Activated gamma-delta T cell treated with anti-CD3 and anti-CD28 coated beads, Interleukin-2, amount 50 U/mL, for 16 hours (primary cell): ENCODE data around the gene DENND1B.
"Not testable (repeated sequence)": the region's sequence is repeated elsewhere in the genome, so short reads cannot be mapped to it uniquely, and the experiment has no call there.

ENCODE experiments used
- DNase-seq: peaks from one replicate; pipeline ENCODE4 v3.0.0-alpha.2; 2020; ENCODE audit warnings: low read depth

DENND1B gene

DNA sequence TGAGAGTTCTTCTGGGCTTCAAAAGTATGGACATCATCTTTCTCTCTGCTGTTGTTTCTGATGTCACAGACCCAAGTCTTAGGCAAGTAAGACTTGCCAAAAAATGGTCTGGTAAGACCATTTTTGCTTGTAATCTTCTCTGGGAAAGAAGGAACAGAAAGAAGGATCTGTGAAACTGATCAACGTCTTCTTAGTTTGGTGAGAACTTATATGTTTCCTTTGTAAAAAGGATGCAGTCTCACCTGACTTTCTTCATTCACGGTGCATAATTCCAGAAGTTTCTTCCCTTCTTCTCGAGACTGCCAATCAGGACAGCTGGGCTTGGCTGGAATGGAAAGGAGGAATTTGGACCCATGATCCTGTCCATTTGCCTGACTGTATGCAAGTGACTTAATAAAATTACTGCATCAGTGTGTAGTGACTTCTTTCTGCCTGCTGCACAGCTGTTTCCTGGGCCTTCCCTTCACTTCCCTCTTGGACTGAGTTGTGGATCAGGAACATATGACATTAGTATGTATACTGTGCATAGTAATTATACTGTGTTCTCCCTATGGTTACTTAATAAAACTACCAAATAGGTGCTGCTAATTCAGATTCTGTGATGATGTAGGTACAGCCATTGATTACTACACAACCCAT, 7.6 kb upstream of the DENND1B start:
- DNase-seq, result no peak

DNA sequence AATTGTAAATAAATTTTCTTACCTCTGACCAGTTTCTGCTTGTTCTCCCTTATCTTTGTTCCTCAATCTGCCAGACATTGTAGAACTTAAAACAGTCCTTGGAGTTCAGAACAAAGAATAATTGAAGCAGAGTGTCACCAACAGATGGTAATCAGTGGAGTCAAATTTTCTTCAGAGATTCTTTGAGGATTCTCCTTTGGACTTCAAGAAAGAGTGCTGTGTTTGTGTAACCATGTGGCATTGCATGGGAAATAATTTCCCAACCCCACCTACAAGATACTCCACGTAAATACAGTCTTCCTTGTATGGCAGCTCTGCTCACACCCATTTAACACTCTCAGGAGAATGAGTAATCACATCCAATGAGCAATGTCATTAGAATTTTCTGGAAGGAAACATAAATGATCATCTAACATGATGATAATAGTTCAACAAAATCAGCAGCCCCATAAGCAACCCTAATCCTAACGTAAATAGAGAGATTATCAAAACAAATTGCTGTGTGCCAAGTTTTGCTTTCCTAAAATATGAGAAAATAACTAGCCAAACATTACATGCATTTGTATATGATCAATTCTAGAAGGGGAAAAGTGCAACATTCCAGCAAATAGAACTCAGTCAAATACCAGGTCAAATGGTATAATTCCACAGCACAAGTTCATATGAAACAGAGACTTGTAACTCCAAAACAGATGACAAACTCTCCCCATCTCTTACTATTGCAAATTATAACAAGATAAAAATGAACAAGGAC, 6.9 kb upstream of the DENND1B start:
- no peak for DNase-seq

DNA sequence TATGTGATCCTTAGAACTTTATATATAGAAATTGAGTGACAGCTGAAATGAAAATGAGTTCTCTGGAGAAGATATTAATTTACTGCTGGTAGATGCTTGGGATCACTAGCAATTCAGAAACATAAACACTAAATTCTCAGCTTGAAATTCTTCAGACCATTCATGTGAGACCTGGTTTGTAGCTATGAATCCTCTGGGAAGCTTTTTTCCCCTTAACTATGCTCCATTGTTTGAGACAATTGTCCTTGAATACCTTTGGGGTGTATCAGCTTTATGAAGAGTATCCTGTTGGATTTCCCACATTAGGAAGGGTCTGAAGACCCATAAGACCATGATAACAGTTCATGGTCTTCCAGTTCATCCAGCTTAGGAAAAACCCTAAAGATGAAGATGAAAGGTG, 4.6 kb upstream of the DENND1B start:
- no peak for DNase-seq

DNA sequence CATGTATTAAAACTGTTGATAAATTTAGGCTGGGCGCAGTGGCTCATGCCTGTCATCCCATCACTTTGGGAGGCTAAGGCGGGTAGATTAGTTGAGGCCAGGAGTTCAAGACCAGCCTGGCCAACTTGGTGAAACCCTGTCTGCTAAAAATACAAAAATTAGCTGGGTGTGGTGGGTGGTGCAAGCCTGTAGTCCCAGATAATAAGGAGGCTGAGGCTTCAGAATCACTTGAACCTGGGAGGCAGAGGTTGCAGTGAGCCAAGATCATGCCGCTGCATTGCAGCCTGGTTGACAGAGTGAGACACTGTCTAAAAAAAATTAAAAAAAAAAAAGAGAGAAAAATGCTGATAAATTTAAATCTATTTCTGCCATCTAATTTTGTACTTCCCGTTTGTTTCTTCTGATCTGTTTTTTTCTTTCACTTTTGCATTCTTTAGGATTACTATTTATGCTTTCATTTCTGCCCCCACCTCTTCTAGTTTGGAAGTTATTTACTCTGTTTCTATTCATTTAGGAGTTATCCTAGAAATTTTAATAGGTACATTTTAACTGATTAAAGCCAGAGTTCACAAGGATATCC, 3.2 kb upstream of the DENND1B start:
- no peak for DNase-seq

DNA sequence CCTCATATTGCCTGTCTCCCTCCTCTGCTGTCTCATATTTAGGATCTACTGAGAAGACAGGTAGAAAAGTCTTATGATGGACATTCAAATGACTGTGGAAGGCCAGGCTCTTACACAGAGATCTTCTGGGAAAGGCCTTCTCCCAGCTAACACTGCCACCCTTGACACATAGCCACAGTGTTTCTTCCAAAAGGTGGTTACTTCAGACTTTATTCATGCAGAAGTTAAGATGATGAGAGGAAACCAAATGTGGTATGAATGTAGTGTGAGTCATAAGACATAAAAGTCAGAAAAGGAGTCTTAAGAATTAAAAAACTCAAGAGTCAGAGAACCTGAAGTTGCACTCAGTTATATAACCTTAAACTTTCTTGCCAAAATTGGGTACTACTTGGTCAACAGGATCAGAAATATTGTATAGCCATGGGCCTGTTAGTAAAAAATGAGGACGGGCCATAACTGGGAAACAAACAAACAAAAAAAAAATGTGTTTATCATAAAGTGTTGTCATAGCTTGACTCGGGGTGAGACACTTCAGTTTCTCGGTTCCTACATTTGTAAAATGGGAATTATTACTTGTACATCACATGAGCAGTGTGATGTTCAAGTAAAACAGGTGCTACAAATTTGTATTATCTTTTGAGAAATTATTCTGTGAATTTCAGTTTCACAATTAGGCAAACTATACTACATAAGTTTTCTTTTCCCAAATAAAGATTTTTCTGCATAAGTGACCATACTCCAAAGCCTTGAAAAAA, 1.2 kb upstream of the DENND1B start:
- DNase-seq, result peak; percentile 17

DNA sequence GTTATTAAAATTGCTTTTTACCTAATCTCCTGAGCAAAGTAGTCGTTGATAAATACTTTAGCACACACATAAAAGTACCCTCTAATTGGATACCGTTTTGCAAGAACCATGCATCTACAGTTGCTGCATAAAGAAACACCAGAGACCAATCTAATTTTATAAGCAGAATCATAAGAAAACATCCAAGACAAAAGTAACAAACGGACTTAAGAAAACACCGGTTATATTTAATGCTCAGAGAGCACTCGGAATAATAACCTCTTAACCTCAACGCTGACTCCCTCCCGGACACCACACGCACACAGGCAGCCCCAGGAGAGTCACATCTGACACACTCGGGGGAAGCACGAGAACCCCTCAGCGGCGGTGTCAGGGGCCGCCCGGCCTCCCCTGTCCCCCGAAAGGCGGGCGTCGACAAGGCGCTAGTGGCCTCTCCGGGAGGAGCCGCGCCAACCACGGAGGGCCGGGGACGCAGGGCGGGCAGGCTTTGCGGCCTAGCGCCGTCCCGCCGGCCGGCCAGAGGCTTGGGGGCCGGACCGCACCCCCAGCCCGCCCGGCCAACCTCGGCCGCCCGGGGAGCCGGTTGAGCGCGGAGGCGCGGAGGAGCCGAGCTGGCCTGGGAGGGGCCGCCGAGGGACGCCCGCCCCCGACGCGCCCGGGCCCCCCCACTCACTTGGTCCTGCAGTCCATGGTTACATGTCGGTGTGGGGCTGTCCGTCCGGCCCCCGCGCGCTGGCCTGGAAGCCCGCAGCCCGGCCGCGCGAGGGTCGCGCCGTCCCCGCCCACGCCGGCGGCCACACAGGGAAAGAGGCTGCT, 606 bp downstream of the DENND1B start:
- DNase-seq, result peak; percentile 51

DNA sequence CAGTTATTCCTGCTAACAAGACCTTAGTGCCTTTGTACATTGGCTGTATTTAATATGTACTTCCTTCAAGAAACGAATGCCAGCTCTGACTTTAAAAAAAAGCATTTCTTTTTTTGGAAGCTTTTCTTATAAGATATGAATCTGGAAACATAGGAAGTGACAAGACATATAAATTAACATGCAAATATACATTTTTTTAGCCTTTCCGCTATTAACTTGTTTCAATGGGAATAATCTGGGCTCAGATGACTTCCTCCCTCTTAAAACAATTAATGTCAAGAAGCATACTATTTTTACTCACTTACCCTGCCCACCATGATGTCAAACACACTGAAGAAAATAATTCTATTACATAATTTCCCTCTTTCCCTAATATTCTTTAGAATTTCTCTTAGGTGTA, 1.4 kb downstream of the DENND1B start:
- DNase-seq, result no peak

DNA sequence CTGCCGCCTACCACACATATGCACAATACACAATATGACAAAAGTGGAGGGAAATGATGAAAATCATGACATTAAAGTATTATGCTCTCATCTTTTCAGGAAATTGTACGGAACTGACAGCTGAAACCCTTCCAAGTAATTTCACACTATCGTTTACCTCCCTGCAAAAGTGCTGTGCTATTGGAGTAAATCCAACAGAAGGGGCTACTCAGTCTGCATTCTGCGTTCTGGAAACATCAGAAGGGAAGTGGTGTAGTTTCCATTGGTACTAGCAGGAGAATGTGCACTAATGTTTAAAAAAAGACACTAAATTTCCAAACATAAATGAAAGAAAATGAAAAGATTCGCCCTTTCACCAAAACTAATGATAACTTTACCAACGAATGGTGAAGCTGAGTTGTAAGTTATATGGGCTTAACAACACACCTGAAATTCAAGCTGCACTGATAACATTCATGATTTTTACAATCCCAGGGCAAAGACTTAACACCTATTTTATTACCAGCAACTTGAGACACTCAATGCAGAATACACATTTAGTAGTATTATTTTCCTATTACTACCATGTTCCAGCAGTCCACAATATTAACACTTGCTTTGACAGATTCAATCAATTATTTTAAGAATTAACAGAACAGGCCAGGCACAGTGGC, 3.2 kb downstream of the DENND1B start:
- DNase-seq, result no peak

DNA sequence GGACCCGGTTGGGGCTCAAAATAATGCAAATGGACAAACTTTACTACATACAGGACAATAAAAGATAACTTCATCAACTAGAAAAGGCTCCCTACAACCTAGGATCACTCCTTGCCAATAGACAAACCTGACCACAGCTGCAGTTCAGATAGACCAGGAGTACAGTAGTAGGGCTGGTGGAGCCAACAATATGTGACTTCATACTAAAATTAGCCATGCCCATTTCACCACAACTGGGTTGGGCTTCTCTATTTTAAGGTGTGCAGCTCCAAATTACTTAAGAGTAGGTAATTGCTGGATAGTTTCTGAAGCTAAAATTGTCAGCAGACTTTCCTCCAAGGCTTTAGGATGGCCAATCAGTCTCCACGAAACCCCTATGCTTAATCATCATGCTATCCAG, 3.9 kb downstream of the DENND1B start:
- no peak for DNase-seq

DNA sequence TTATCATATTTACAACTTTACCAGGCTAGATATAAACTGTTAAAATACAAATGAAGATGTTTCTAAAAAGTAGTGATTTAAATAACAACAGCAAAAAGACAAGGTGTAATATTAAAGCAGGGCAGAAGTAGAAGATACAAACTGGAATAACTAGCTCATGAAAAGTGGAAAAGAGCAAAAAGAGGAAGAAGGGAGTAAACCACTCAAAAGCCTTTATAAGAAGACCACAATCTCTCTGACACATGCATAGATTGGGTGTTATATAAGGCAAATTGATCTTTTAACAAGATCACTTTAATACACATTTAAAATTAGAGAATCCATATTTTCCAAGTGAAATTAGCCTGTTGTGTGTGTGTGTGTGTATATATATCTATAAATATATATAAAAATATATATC, 5.0 kb downstream of the DENND1B start:
- DNase-seq, result no peak

DNA sequence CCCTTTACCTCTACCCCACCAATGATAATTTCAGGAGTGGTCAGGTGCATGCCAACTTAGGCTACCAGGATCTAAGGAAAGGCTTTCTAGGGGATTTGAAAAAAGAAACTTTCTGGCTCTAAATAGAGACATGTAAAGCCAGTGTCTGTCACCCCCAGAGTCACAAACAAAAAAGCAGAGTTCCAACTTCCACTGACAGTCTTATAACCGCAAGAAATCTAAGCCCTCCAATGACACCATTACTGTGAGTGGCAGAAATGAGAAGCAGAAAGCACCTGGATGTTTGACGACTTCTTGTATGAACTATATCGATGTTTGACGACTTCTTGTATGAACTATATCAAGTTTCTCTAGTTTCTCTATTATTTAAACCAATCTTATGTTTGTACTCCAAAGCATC, 6.0 kb downstream of the DENND1B start:
- DNase-seq, result no peak

DNA sequence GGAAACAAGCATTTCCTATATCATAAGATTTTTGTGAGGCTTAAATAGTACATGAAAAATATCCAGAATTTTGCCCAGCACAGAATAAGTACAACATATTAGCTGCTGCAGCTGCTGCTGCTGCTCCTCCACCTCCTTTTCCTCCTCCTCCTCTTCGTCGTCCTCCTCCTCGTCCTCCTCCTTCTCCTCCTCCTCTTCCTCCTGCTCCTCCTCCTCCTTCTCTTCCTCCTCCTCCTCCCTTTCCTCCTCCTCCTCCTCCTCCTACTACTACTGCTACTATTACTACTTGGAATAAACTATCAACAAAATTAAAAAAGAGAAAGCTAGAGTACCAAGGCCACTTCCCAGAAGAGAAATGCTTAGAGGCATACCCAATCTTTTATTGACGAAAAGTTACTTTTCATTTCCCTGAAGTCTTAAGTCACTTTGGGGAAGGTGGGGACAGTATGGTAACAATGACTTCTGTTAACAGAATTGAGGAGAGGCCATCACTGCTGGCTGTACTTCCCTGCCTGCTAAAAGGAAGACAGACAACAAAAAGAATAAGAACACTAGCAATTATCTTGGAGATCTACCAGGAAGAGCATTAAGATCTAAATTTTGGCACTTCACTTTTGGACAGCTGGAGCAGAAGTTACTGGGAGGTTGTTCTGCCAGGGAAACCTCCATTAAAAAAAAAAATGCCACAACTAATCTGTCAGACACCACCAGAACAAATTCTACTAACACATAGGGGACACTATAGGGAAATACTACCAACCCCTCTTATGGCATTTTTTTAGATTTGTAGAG, 7.1 kb downstream of the DENND1B start:
- DNase-seq, result no peak

DNA sequence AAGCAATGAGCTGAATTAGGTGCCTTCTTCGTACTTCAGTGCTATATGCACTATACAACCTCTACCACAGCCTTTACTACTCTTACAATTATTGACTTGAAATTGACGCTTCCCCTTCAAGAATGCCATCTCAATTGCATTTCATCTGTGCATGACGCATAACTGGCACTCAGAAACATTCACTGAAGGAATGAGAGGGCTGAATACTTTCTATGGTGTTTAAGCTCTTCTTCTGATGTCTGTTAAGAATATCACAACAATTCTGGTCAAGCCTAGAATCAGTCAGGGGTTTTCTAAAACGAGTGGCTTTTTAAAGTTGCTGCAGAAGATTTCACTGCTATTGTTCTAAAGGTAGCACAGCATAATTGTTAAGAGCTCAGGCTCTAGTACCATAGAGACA, 11.5 kb downstream of the DENND1B start:
- DNase-seq, result no peak

DNA sequence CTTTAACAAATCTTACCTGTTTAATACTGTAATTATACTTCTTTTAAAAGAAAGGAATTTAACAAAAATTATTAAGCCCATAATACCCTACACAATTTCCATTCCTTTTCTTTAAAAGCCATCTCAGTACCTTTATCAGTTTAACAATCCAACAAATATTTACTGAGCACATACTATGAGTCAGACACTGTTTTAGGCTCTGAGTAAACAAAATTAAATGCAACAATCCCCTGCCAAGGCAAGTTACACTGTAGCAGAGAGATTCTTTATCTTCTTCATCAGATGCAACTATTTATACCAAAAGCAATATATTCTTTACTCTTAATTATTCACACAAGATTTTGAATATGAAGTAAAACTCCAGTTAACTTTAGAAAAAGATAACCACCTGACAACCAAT, 12.0 kb downstream of the DENND1B start:
- no peak for DNase-seq

DNA sequence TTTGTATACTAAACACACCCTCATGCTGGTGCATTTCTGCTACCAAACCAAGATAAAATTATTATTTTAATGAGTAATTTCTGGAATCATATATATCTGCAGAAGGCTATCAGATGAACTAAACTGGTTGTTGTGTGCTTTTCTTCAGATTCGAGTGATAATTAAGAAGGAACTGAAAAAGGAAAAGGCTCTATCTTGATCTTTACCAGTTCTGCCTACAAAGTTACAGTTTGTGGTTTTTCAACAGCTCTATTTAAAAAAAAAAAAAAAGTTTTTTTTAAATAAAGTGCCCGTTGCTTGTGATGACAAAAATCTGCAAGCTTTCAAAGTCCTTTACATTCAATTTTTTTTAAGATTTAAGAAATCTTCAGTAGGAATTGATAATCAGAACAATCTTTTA, 13.6 kb downstream of the DENND1B start:
- no peak for DNase-seq

DNA sequence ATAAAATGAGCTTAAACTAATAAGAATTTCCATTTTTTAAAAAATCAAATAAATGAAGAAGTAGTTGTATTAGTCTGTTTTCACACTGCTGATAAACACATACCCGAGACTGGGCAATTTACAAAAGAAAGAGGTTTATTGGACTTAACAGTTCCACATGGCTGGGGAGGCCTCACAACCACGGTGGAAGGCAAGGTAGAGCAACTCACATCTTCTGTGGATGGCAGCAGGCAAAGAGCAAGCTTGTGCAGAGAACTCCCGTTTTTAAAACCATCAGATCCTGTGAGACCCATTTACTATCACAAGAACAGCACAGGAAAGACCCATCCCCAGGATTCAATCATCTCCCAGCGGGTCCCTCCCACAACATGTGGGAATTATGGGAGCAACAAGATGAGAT, 19.7 kb downstream of the DENND1B start:
- not testable (repeated sequence) for DNase-seq

DNA sequence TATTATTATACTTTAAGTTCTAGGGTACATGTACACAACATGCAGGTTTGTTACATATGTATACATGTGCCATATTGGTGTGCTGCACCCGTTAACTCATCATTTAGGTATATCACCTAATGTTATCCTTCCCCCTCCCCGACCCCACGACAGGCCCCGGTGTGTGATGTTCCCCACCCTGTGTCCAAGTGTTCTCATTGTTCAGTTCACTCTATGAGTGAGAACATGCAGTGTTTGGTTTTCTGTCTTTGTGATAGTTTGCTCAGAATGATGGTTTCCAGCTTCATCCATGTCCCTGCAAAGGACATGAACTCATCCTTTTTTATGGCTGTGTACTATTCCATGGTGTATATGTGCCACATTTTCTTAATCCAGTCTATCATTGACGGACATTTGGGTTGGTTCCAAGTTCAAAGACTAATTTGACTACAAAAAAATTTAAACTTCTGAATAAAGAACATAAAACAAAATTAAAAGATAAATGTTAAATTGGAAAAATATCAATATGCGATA, 22.6 kb downstream of the DENND1B start:
- not testable (repeated sequence) for DNase-seq

DNA sequence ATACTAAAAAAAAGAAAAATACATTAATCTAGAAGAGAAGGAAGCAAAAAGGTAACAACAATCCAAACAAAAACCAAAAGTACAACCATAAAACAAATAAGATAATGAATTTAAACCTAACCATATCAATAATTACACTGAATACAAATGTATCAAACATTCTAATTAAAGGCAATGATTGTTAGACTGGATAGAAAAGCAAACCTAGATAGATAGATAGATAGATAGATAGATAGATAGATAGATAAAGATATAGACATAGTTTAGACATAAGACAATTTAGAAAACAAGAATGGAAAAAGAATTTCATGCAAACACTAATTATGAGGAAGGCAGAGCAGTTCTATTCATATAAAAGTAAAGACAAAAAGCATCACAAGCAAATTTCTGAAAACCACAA, 24.9 kb downstream of the DENND1B start:
- DNase-seq, result no peak

DNA sequence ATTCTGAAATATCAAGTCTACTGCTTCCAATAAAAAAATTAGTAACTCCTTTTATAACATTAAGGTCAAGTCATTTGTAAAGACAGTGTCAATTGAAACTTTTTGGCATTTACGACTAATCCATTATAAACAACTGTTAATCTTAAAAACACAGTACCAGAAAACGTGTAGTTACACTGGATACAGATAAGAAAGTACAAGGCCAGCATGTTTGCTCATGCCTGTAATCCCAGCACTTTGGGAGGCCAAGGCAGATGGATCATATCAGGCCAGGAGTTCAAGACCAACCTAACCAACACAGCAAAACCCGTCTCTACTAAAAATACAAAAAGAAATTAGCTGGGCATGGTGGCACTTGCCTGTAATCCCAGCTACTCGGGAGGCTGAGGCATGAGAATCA, 29.4 kb downstream of the DENND1B start:
- no peak for DNase-seq

DNA sequence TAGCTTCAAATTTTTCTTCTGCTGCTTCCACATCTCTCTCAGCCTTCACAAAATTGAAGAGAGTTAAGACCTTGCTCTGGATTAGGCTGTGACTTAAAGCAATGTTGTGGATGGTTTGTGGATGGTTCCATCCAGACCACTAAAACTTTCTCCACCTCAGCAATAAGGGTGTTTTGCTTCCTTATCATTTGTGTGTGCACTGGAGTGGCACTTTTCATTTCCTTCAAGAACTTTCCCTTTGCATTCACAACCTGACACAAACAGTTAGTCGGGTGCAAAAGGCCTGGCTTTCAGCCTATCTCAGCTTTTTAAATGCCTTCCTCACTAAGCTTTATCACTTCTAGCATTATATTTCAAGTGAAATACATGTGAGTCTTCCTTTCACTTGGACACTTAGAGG, 30.3 kb downstream of the DENND1B start:
- no peak for DNase-seq
